Panc1 (cell line): ENCODE results near the gene KLHL35. TPM values are rescaled to one million over a fixed set of nuclear protein-coding genes. Genes with fewer than 3 reads are reported as not detected.

Experiments used
- ATAC-seq: fragments of 200-7000 bp; cut with Tn5 transposase; 2 replicates; pipeline ENCODE4 v1.9.1; 2020; ENCODE audit warnings: mild to moderate bottlenecking, moderate library complexity
- BruUV-seq: library from RNA; stranded (reverse); fragments of 400-500 nt; replicated peaks from 2 replicates; lab custom pipeline; 2021; lab: Mats Ljungman, UMichigan
- CTCF ChIA-PET: fragments of 300-600 bp; sonication (Branson Sonifier 250); formaldehyde crosslinking; loops from one replicate; lab custom pipeline; 2022; ENCODE audit warnings: antibody characterized with exemption; lab: Charles Lee
- POLR2A ChIA-PET: fragments of 300-600 bp; sonication (Branson Sonifier 250); formaldehyde crosslinking; loops from one replicate; lab custom pipeline; 2022; ENCODE audit warnings: antibody characterized with exemption; lab: Charles Lee
- DNase-seq: peaks from one replicate; pipeline ENCODE4 v3.0.0-alpha.2; 2010; ENCODE audit warnings: low read depth, low spot score
- H3K27ac ChIP-seq: 2 replicates; pipeline ENCODE4 v1.5.1; 2011; ENCODE audit warnings: mild to moderate bottlenecking, low read length, inconsistent platforms
- H3K27me3 ChIP-seq: fragments of 200-500 bp; sonication (Bioruptor generic); 2 replicates; pipeline ENCODE4 v1.6.0; 2014; ENCODE audit warnings: low read length, inconsistent platforms; ENCODE audit not compliant: control insufficient read depth, insufficient read depth
- H3K36me3 ChIP-seq: fragments of 200-500 bp; sonication (Bioruptor generic); 2 replicates; pipeline ENCODE4 v1.5.1; 2014; ENCODE audit warnings: inconsistent platforms, mild to moderate bottlenecking, low read length, moderate library complexity; ENCODE audit not compliant: control insufficient read depth, insufficient read depth
- H3K4me1 ChIP-seq: 2 replicates; pipeline ENCODE4 v1.5.1; 2011; ENCODE audit warnings: inconsistent platforms, mild to moderate bottlenecking, low read length, moderate library complexity; ENCODE audit not compliant: control insufficient read depth, insufficient read depth
- H3K4me3 ChIP-seq, 2 experiments: 2 replicates each; pipeline ENCODE4 v1.5.1; 2011 to 2012; ENCODE audit warnings: low read depth in 2 of 2, low read length in 2 of 2, mild to moderate bottlenecking in 2 of 2, inconsistent platforms in 1 of 2, moderate library complexity in 1 of 2
- H3K9me3 ChIP-seq: fragments of 200-500 bp; sonication (Bioruptor generic); 2 replicates; pipeline ENCODE4 v1.5.1; 2014; ENCODE audit warnings: low read depth, mild to moderate bottlenecking, inconsistent platforms, low read length, moderate library complexity; ENCODE audit not compliant: control insufficient read depth, insufficient read depth
- POLR2AphosphoS5 ChIP-seq: IDR thresholded peaks from 2 replicates; pipeline ENCODE4 v1.6.1; 2012; ENCODE audit warnings: mild to moderate bottlenecking, low read depth, low read length, moderate library complexity
- SIN3A ChIP-seq: IDR thresholded peaks from 2 replicates; pipeline ENCODE4 v1.6.1; 2012; ENCODE audit warnings: low read depth, mild to moderate bottlenecking, low read length, moderate library complexity, borderline replicate concordance; ENCODE audit not compliant: insufficient read depth
- TCF7L2 ChIP-seq: IDR thresholded peaks from 2 replicates; pipeline ENCODE4 v1.6.1; 2011; ENCODE audit warnings: mild to moderate bottlenecking, low read depth, low read length, inconsistent platforms
- in situ Hi-C: cut with HindIII; loops from 2 replicates; pipeline ENCODE4 v1.10.0; 2016; ENCODE audit warnings: low sequenced_read_pairs, low pct_unique_long_range_greater_than_20kb
- intact Hi-C: fragments of 100-400 bp; cut with micrococcal nuclease; formaldehyde crosslinking; loops from one replicate; pipeline ENCODE4 v1.10.0; 2022; ENCODE audit not compliant: unreplicated experiment
- total RNA-seq: library from RNA; stranded (reverse); gene quantifications from one replicate; pipeline ENCODE4 v1.2.1, GENCODE V29; 2021; ENCODE audit not compliant: unreplicated experiment
- TF ChIP-seq, protein P1 (sequence below): fragments of 450-650 bp; IDR thresholded peaks from 2 replicates; pipeline ENCODE4 v1.5.1; 2017; ENCODE audit warnings: mild to moderate bottlenecking
- TF ChIP-seq, protein P2 (sequence below), 2 experiments: IDR thresholded peaks; 2 replicates each; pipeline ENCODE4 v1.6.1; 2011 to 2012; ENCODE audit warnings: low read depth in 2 of 2, control low read depth in 1 of 2, low read length in 1 of 2, mild to moderate bottlenecking in 1 of 2, moderate library complexity in 1 of 2; ENCODE audit not compliant: insufficient read depth in 1 of 2

KLHL35 gene
- total RNA-seq, 1 experiment from 2014 or later: 10.9 TPM

DNA sequence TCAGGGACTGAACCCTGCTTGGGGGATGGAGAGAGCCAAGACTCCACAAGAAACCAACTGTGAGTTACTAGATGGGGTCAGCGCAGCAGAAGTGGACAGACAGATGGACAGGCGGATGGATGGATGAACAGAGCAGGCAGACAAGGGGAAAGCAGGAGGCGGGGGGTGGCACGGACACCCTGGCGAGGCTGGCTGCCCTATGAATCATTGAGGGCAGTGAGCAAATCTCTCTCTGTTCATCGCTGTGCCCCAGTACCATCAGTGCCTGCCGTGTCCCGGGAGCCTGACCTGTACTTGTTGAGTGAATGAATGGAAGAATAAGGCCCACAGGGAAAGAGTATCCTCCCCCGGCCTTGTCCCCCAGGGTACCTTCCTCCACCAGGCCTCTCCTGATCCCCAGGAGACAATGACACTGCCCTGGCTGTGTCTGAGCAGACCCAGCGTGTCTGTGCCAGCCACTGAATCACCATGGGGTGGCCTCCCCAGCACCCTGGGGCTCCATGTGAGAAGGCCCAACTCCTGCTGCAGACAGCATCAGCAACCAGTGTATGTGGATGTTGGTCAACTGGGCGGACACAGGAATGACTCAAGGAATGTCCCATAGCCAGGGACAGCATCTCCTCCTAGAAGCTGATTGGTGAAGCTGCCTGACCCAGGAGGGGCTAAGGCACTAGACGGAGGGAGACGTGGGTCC, 5.1 kb upstream of the KLHL35 start:
- in situ Hi-C loops (no loop called here), intact Hi-C loops (no loop called here)
- ATAC-seq (no peak), DNase-seq (no peak)
- ChIA-PET CTCF (no interaction called here), POLR2A (no interaction called here)
- Histone ChIP-seq H3K4me1 (no peaks in the 10 kb centered on the region), H3K4me3 (no peak overlapping the region), H3K27me3 (no peaks in the 10 kb centered on the region), H3K9me3 (no peaks in the 10 kb centered on the region), H3K36me3 (no peaks in the 10 kb centered on the region), H3K27ac (no peak overlapping the region)
- TF ChIP-seq POLR2AphosphoS5 (no peak), TCF7L2 (no peak), SIN3A (no peak)
- TF ChIP-seq, protein P1, sequence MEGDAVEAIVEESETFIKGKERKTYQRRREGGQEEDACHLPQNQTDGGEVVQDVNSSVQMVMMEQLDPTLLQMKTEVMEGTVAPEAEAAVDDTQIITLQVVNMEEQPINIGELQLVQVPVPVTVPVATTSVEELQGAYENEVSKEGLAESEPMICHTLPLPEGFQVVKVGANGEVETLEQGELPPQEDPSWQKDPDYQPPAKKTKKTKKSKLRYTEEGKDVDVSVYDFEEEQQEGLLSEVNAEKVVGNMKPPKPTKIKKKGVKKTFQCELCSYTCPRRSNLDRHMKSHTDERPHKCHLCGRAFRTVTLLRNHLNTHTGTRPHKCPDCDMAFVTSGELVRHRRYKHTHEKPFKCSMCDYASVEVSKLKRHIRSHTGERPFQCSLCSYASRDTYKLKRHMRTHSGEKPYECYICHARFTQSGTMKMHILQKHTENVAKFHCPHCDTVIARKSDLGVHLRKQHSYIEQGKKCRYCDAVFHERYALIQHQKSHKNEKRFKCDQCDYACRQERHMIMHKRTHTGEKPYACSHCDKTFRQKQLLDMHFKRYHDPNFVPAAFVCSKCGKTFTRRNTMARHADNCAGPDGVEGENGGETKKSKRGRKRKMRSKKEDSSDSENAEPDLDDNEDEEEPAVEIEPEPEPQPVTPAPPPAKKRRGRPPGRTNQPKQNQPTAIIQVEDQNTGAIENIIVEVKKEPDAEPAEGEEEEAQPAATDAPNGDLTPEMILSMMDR: no peak
- TF ChIP-seq, protein P2, sequence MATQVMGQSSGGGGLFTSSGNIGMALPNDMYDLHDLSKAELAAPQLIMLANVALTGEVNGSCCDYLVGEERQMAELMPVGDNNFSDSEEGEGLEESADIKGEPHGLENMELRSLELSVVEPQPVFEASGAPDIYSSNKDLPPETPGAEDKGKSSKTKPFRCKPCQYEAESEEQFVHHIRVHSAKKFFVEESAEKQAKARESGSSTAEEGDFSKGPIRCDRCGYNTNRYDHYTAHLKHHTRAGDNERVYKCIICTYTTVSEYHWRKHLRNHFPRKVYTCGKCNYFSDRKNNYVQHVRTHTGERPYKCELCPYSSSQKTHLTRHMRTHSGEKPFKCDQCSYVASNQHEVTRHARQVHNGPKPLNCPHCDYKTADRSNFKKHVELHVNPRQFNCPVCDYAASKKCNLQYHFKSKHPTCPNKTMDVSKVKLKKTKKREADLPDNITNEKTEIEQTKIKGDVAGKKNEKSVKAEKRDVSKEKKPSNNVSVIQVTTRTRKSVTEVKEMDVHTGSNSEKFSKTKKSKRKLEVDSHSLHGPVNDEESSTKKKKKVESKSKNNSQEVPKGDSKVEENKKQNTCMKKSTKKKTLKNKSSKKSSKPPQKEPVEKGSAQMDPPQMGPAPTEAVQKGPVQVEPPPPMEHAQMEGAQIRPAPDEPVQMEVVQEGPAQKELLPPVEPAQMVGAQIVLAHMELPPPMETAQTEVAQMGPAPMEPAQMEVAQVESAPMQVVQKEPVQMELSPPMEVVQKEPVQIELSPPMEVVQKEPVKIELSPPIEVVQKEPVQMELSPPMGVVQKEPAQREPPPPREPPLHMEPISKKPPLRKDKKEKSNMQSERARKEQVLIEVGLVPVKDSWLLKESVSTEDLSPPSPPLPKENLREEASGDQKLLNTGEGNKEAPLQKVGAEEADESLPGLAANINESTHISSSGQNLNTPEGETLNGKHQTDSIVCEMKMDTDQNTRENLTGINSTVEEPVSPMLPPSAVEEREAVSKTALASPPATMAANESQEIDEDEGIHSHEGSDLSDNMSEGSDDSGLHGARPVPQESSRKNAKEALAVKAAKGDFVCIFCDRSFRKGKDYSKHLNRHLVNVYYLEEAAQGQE (IDR thresholded peaks at IDR 0.05; ENCODE audit: insufficient read depth in 1 of 2, low read depth in 2 of 2, low read length in 1 of 2): no peak
- BruUV-seq: no TSS peak

DNA sequence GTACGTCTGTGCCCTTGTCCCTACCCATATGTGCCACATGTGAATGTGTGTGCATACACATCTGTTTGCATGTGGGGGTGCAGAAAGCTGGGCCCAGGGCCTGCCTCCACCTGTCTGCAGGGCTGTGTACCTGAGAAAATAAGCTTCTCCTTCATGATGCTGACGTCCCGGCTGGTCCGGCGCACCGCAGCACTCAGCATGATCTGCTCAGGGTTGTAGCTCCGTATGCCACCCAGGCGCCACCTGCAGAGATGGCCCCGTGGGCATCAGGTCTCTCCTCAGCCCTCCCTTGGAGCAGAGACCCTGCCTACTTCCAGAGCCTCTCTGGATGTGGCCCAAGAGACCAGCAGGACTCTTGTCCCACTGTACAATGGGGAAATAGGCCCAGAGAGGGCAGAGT, 3.8 kb upstream of the KLHL35 start:
- POLR2A ChIA-PET: interaction anchor here (0.6 kb wide), 1 partner anchor 28 kb away, joined by 6 read pairs; no protein-coding TSS in a partner anchor
- H3K4me3 ChIP-seq: no peak overlapping the region
- DNase-seq (no peak), ATAC-seq (no peak)
- in situ Hi-C loops: no loop called here
- intact Hi-C loops: no loop called here
- no peaks in the 10 kb centered on the region for H3K36me3 ChIP-seq
- no peak overlapping the region for H3K27ac ChIP-seq
- CTCF ChIA-PET: no interaction called here
- H3K9me3 ChIP-seq: no peaks in the 10 kb centered on the region
- TF ChIP-seq POLR2AphosphoS5 (no peak), SIN3A (no peak), TCF7L2 (no peak)
- TF ChIP-seq, protein P1: no peak
- TF ChIP-seq, protein P2 (IDR thresholded peaks at IDR 0.05; ENCODE audit: insufficient read depth in 1 of 2, low read depth in 2 of 2, low read length in 1 of 2): no peak
- no peaks in the 10 kb centered on the region for H3K4me1 ChIP-seq
- H3K27me3 ChIP-seq: no peaks in the 10 kb centered on the region
- no TSS peak for BruUV-seq
